ENCODE results near the gene LHFPL6.

Gene LHFPL6

GRCh38 chr13:39512687-39513086, 90.3 kb downstream of the LHFPL6 start:
- DNase-seq (ENCODE audit: extremely low spot score) = no peak
- no peak for TF ChIP-seq CTBP1 (IDR thresholded peaks at IDR 0.05; ENCODE audit: borderline replicate concordance)
- no peak for TF ChIP-seq SUZ12 (IDR thresholded peaks at IDR 0.05)
- no peak for TF ChIP-seq PKNOX1 (IDR thresholded peaks at IDR 0.05)
- no peak for TF ChIP-seq ZNF384 (IDR thresholded peaks at IDR 0.05)
- no peak for TF ChIP-seq NFRKB (IDR thresholded peaks at IDR 0.05)
- TF ChIP-seq L3MBTL2 (conservative IDR thresholded peaks at IDR 0.05) = no peak
- no peak for TF ChIP-seq FOXM1 (IDR thresholded peaks at IDR 0.05; ENCODE audit: borderline replicate concordance)
- TF ChIP-seq HDGF (IDR thresholded peaks at IDR 0.05; ENCODE audit: borderline replicate concordance) = no peak
- TF ChIP-seq FOXA1 (IDR thresholded peaks at IDR 0.05) = no peak
- TF ChIP-seq FOXK2 (IDR thresholded peaks at IDR 0.05) = no peak
- TF ChIP-seq TARDBP (IDR thresholded peaks at IDR 0.05) = no peak
- ChIA-PET POLR2A (no interaction called here), CTCF (no interaction called here)

GRCh38 chr13:39510316-39510695, 92.7 kb downstream of the LHFPL6 start:
- DNase-seq (ENCODE audit: extremely low spot score) = no peak

GRCh38 chr13:39509616-39510315, 93.2 kb downstream of the LHFPL6 start:
- TF ChIP-seq PKNOX1 (IDR thresholded peaks at IDR 0.05) = no peak
- no peak for TF ChIP-seq NFRKB (IDR thresholded peaks at IDR 0.05)
- TF ChIP-seq ZNF384 (IDR thresholded peaks at IDR 0.05) = no peak
- no peak for TF ChIP-seq SUZ12 (IDR thresholded peaks at IDR 0.05)
- TF ChIP-seq LEF1 (IDR thresholded peaks at IDR 0.05; ENCODE audit: borderline replicate concordance) = no peak
- TF ChIP-seq FOXM1 (IDR thresholded peaks at IDR 0.05; ENCODE audit: borderline replicate concordance) = no peak
- TF ChIP-seq ARNT (IDR thresholded peaks at IDR 0.05) = no peak
- TF ChIP-seq TARDBP (IDR thresholded peaks at IDR 0.05) = no peak
- no peak for TF ChIP-seq FOXK2 (IDR thresholded peaks at IDR 0.05)
- no peak for TF ChIP-seq FOXA1 (IDR thresholded peaks at IDR 0.05)
- no peak for TF ChIP-seq SP1 (IDR thresholded peaks at IDR 0.05)
- TF ChIP-seq CTBP1 (IDR thresholded peaks at IDR 0.05; ENCODE audit: borderline replicate concordance) = no peak
- TF ChIP-seq HDGF (IDR thresholded peaks at IDR 0.05; ENCODE audit: borderline replicate concordance) = no peak
- no peak for TF ChIP-seq L3MBTL2 (conservative IDR thresholded peaks at IDR 0.05)
- no peak for TF ChIP-seq ELF4 (IDR thresholded peaks at IDR 0.05)
- TF ChIP-seq BHLHE40 (IDR thresholded peaks at IDR 0.05; ENCODE audit: borderline replicate concordance) = no peak
- CTCF ChIA-PET = interaction anchor here (0.8 kb wide), 1 partner anchor 90 kb away, joined by 3 read pairs; no protein-coding TSS in a partner anchor
- POLR2A ChIA-PET = no interaction called here
- DNase-seq (ENCODE audit: extremely low spot score) = no peak

More at GRCh38 chr13:39510316-39510695, 92.7 kb downstream of the LHFPL6 start:
- ChIA-PET CTCF (interaction anchor here (0.8 kb wide), 1 partner anchor 91 kb away, joined by 3 read pairs; no protein-coding TSS in a partner anchor), POLR2A (no interaction called here)
- TF ChIP-seq HDGF (IDR thresholded peaks at IDR 0.05; ENCODE audit: borderline replicate concordance) (no peak), PKNOX1 (IDR thresholded peaks at IDR 0.05) (no peak), CTBP1 (IDR thresholded peaks at IDR 0.05; ENCODE audit: borderline replicate concordance) (no peak), FOXA1 (IDR thresholded peaks at IDR 0.05) (no peak), LEF1 (IDR thresholded peaks at IDR 0.05; ENCODE audit: borderline replicate concordance) (no peak), TARDBP (IDR thresholded peaks at IDR 0.05) (no peak), ARNT (IDR thresholded peaks at IDR 0.05) (no peak), NFRKB (IDR thresholded peaks at IDR 0.05) (no peak), FOXK2 (IDR thresholded peaks at IDR 0.05) (no peak), FOXM1 (IDR thresholded peaks at IDR 0.05; ENCODE audit: borderline replicate concordance) (no peak), L3MBTL2 (conservative IDR thresholded peaks at IDR 0.05) (no peak), ELF4 (IDR thresholded peaks at IDR 0.05) (no peak), SP1 (IDR thresholded peaks at IDR 0.05) (no peak), SUZ12 (IDR thresholded peaks at IDR 0.05) (no peak)

- ChIA-PET POLR2A (no interaction called here), CTCF (interaction anchor here (0.7 kb wide), 1 partner anchor 90 kb away, joined by 4 read pairs; no protein-coding TSS in a partner anchor)
- no peak for TF ChIP-seq HDGF (IDR thresholded peaks at IDR 0.05; ENCODE audit: borderline replicate concordance)
- no peak for TF ChIP-seq LEF1 (IDR thresholded peaks at IDR 0.05; ENCODE audit: borderline replicate concordance)
- no peak for TF ChIP-seq FOXA1 (IDR thresholded peaks at IDR 0.05)
- no peak for TF ChIP-seq FOXM1 (IDR thresholded peaks at IDR 0.05; ENCODE audit: borderline replicate concordance)
- no peak for TF ChIP-seq TARDBP (IDR thresholded peaks at IDR 0.05)
- TF ChIP-seq SUZ12 (IDR thresholded peaks at IDR 0.05) = no peak
- no peak for TF ChIP-seq L3MBTL2 (conservative IDR thresholded peaks at IDR 0.05)
- TF ChIP-seq ARNT (IDR thresholded peaks at IDR 0.05) = no peak
- TF ChIP-seq FOXK2 (IDR thresholded peaks at IDR 0.05) = no peak
- no peak for TF ChIP-seq PKNOX1 (IDR thresholded peaks at IDR 0.05)
- no peak for TF ChIP-seq SP1 (IDR thresholded peaks at IDR 0.05)
- TF ChIP-seq ZNF384 (IDR thresholded peaks at IDR 0.05) = no peak
- no peak for TF ChIP-seq NFRKB (IDR thresholded peaks at IDR 0.05)
- TF ChIP-seq ELF4 (IDR thresholded peaks at IDR 0.05) = no peak
- TF ChIP-seq BHLHE40 (IDR thresholded peaks at IDR 0.05; ENCODE audit: borderline replicate concordance) = no peak
- no peak for TF ChIP-seq CTBP1 (IDR thresholded peaks at IDR 0.05; ENCODE audit: borderline replicate concordance)
- DNase-seq (ENCODE audit: extremely low spot score) = no peak
Observed at GRCh38 chr13:39506559-39507390, 96.2 kb downstream of the LHFPL6 start.

Data from HEK293T (cell line).